ENCODE results near the gene ACACB.

Gene ACACB

GRCh38 chr12:109115758-109116610 lies at the start of gene ACACB:
ACACB (plus strand) TSS chr12:109116587; CDS start chr12:109139406, 22,819 bp downstream.
- DNase-seq (ENCODE audit: low read depth), result no peak

- DNase-seq (ENCODE audit: low read depth), result no peak
These were observed 46.8 kb upstream of the ACACB start for GRCh38 chr12:109069307-109070271.

DNA sequence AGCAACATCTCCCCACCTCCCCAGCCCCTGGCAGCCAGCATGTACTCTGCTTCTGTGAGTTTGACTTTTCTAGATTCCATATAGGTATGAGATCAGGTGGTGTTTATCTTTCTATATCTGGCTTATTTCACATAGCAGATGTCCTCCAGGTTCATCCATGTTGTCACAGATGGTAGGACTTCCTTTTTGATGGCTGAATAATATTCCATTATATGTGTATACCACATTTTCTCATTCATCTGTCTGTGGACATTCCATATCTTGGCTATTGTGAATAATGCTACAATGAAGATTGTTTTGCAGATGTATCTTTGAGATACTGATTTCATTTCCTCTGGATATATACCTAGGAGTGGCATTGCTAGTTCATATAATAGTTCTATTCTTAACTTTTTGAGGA lies 41.5 kb upstream of the ACACB start:
- DNase-seq (ENCODE audit: low read depth), result no peak

DNA sequence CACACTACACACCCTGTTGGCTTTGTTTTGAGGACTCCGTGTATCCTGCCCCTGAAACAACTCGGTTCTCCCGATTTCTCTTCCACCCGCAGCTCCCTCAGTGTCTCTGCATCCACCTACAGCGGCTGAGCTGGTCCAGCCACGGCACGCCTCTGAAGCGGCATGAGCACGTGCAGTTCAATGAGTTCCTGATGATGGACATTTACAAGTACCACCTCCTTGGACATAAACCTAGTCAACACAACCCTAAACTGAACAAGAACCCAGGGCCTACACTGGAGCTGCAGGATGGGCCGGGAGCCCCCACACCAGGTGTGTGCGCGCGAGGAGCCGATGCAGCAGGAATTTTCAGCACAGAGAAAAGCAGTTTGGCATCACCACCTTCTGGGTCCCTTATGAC lies 33.6 kb upstream of the ACACB start:
- no peak for DNase-seq (ENCODE audit: low read depth)

- DNase-seq (ENCODE audit: low read depth), result no peak
These were observed 32.0 kb upstream of the ACACB start for GRCh38 chr12:109084425-109084824.

DNA sequence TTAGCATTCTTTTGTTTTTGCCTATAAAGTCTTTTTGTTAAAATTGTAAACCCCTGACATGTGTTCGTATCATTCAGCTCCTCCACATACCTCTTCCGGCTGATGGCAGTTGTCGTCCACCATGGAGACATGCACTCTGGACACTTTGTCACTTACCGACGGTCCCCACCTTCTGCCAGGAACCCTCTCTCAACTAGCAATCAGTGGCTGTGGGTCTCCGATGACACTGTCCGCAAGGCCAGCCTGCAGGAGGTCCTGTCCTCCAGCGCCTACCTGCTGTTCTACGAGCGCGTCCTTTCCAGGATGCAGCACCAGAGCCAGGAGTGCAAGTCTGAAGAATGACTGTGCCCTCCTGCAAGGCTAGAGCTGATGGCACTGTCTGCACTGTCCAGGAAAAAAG lies 30.8 kb upstream of the ACACB start:
- DNase-seq (ENCODE audit: low read depth), result no peak

DNA sequence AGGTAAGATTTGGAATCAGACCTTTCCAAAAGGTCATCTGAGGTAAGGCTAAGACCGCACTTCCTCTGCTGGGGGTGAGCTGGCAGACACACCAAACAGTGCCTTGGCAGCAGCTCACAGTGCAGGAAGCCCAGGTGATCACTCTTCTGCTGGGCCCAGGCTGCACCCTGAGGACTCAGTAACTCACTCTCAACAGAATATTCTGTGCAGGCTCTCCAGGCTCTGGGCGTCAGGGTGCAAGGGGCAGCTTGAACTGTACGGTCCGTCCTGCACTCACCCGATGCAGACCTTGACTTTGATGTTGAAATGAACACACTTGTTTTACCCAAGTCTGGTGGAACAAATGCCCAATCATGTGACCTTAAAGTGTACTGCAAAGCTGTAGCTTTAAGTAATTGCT lies 29.1 kb upstream of the ACACB start:
- DNase-seq (ENCODE audit: low read depth), result no peak

DNA sequence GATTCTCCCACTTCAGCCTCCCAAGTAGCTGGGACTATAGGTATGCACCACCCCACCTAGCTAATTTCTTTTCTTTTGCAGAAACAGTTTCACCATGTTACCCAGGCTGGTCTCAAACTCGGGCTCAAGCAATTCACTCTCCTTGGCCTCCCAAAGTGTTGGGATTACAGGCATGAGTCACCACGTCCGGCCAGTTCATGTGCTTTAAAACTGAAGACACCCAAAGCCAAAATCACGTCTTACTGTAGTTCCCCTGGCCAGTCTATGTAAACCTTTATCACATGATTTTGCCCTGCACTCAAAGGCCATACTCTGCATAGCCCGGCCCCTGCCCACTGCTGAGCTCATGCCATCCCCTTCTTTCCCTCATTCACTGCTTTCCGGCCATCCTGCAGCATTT lies 27.6 kb upstream of the ACACB start:
- DNase-seq (ENCODE audit: low read depth), result no peak

- DNase-seq (ENCODE audit: low read depth), result no peak
These were observed 26.7 kb upstream of the ACACB start for GRCh38 chr12:109089683-109090082.

GRCh38 chr12:109092497-109093021 lies 23.8 kb upstream of the ACACB start:
- no peak for DNase-seq (ENCODE audit: low read depth)

- DNase-seq (ENCODE audit: low read depth), result peak; percentile 88
These were observed 23.1 kb upstream of the ACACB start, which contains the start of gene ALKBH2 for GRCh38 chr12:109093022-109093918. ALKBH2 (minus strand) TSS chr12:109093472; CDS start chr12:109092786, 686 bp downstream.

GRCh38 chr12:109097140-109097434 lies 19.3 kb upstream of the ACACB start:
- DNase-seq (ENCODE audit: low read depth), result no peak

GRCh38 chr12:109097435-109098182 lies 18.8 kb upstream of the ACACB start, which contains the start of gene UNG:
UNG (plus strand) TSS chr12:109097597; CDS start chr12:109097680, 83 bp downstream.
- peak; percentile 96 for DNase-seq (ENCODE audit: low read depth)

GRCh38 chr12:109098183-109098604 lies 18.2 kb upstream of the ACACB start:
- no peak for DNase-seq (ENCODE audit: low read depth)

DNA sequence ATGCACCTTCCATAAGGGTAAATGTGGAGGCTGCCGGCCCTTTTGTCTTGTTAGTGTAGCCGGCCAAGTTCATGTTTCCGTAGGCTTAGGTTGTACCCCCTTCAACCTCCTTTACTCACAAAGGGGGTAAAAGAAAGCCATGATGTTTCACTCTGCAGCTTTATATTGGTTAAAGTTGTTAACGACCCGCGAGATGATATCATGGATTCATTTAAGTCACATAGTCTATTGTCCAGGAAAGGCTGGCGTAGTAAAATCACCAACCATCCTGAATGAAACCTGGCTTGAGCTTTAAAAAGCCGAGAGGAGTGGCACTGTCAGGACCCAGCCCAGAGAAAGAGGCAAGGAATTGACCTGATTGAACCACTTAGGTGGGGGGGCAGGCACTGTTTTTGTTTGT lies 17.7 kb upstream of the ACACB start:
- DNase-seq (ENCODE audit: low read depth), result no peak

- no peak for DNase-seq (ENCODE audit: low read depth)
These were observed 16.9 kb upstream of the ACACB start for GRCh38 chr12:109099431-109100020.

DNA sequence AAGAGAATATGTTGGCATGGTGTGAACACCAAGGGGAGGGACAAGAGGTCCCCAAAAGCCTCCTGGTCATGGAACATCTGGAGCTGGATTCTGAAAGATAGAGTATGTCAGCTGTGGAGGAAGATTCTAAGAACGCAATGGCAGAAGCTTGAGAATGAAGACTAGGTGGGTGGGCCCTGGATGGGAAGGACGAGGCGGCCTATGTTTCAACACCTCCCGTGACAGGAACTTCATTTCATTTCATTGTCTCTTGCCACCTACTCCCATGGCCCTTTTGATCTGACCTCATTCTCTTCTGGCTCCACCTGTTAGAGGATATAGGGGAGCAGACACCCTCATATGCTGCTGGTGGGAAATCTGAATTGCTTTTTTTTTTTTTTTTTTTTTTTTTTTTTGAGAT lies 15.6 kb upstream of the ACACB start:
- DNase-seq (ENCODE audit: low read depth), result no peak

DNA sequence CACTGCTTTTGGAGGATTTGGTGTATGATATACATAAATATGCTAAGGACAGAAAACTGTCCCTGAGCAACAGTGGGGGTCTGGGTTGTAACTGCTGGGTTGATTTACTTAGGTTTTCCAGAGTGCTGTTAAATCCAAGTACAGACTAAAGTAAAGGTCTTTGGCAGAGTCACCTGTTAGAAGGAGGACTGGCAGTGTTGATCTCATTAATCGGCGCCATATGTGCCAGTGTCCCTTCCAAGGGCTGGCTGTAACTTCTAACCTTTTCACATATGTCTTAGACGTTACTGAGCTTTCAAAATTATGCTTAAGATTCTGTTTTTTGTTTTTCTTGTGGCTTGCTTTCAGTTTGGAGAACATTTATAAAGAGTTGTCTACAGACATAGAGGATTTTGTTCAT lies 13.9 kb upstream of the ACACB start:
- DNase-seq (ENCODE audit: low read depth), result no peak

- no peak for DNase-seq (ENCODE audit: low read depth)
These were observed 11.2 kb upstream of the ACACB start for GRCh38 chr12:109105176-109105575.

- DNase-seq (ENCODE audit: low read depth), result no peak
These were observed 6.5 kb upstream of the ACACB start for GRCh38 chr12:109109746-109110350.
